ENCODE measurements around the gene MOB3B. TPM values are rescaled to one million over a fixed set of nuclear protein-coding genes. Genes with fewer than 3 reads are reported as not detected.

The MOB3B gene
- total and polyA plus RNA-seq, 2 of the 13 experiments (the other 11 are each of a cell fraction or from before 2014, with no cell fraction given), result 0.03 to 0.09 TPM

- Histone ChIP-seq H3K4me3 (replicated peaks in 1 of 3; ENCODE audit: insufficient read depth in 1 of 3, low read depth in 2 of 3, low read length in 3 of 3) (no peak overlapping the region), H3K4me1 (ENCODE audit: insufficient read depth, low read length) (no peaks in the 10 kb centered on the region), H4K20me1 (ENCODE audit: insufficient read depth, low read length) (no peaks in the 10 kb centered on the region), H3K9me3 (ENCODE audit: low read length) (no peaks in the 10 kb centered on the region), H3K4me2 (ENCODE audit: low read depth, low read length) (no peak overlapping the region), H3K36me3 (replicated peaks in 1 of 2; ENCODE audit: control insufficient read depth in 1 of 2, insufficient read depth in 2 of 2, low read length in 2 of 2) (no peaks in the 10 kb centered on the region), H3K27ac (ENCODE audit: extremely low read length, insufficient read depth, low read length) (no peak overlapping the region), H2AFZ (ENCODE audit: low read length) (no peak overlapping the region), H3K27me3 (ENCODE audit: control insufficient read depth in 1 of 2, insufficient read depth in 2 of 2, low read length in 2 of 2) (0 out of 5 replicates have a peak, but pooled peaks cover 0 to 2% of the 10 kb centered on the region in 2 experiments), H3K79me2 (ENCODE audit: insufficient read depth, low read length) (no peaks in the 10 kb centered on the region), H3K9ac (ENCODE audit: insufficient read depth, low read depth, low read length) (no peak overlapping the region)
- in situ Hi-C loops (cut with HindIII; ENCODE audit: extremely low pct_ligation_motif_present, low pct_unique_long_range_greater_than_20kb) (no loop called here), intact Hi-C loops (cut with micrococcal nuclease; ENCODE audit: unreplicated experiment) (no loop called here)
- CTCF ChIA-PET (ENCODE audit: low intra/inter-chr PET ratio, low total read pairs), result no interaction called here
- DNase-seq (ENCODE audit: low spot score) (no peak), ATAC-seq (no peak), FAIRE-seq (no peak)
- 32% methylated on average over 5 of the region's 5 CpGs for WGBS (ENCODE audit: low lambda C conversion rate)
- TF ChIP-seq MATR3 (CRISPR knock-in tag; IDR thresholded peaks at IDR 0.05), result no peak
- no peak for TF ChIP-seq TOE1 (CRISPR knock-in tag; IDR thresholded peaks at IDR 0.05)
- no peak for TF ChIP-seq EHMT2 (IDR thresholded peaks at IDR 0.05; ENCODE audit: borderline replicate concordance, low read depth, low read length)
- TF ChIP-seq, protein P1, sequence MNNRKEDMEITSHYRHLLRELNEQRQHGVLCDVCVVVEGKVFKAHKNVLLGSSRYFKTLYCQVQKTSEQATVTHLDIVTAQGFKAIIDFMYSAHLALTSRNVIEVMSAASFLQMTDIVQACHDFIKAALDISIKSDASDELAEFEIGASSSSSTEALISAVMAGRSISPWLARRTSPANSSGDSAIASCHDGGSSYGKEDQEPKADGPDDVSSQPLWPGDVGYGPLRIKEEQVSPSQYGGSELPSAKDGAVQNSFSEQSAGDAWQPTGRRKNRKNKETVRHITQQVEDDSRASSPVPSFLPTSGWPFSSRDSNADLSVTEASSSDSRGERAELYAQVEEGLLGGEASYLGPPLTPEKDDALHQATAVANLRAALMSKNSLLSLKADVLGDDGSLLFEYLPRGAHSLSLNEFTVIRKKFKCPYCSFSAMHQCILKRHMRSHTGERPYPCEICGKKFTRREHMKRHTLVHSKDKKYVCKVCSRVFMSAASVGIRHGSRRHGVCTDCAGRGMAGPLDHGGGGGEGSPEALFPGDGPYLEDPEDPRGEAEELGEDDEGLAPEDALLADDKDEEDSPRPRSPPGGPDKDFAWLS (CRISPR knock-in tag; IDR thresholded peaks at IDR 0.05; ENCODE audit: borderline replicate concordance), result no peak
- TF ChIP-seq KAT8 (CRISPR knock-in tag; IDR thresholded peaks at IDR 0.05), result no peak
- TF ChIP-seq ZNF558 (CRISPR knock-in tag; IDR thresholded peaks at IDR 0.05; ENCODE audit: borderline replicate concordance), result no peak
- POLR2A ChIA-PET, result no interaction called here
- no TSS peak for BruUV-seq (replicated peaks)
Observed at GRCh38 chr9:27352457-27353165, 177.0 kb downstream of the MOB3B start.

DNA sequence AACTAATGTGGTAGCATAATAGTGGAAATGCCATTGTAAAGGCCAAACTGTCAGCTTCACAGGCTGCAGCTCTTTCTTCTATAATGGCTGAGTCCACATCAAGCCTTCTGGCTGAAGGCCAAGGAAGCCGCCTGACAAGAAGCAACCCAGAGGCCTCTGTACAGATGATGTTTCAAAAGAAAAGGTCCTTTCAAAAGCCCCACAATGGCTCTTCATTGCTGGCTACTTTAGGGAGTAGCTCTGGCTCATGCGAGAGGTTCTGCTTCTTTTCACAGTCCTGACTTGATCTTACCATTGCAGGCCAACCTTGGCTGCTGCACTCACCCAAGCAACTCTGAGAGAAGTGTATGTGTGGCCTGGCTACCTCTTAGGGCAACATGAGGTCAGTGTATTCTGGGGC, 178.2 kb downstream of the MOB3B start:
- Histone ChIP-seq H2AFZ (ENCODE audit: low read length) (no peak overlapping the region), H3K4me3 (replicated peaks in 1 of 3; ENCODE audit: insufficient read depth in 1 of 3, low read depth in 2 of 3, low read length in 3 of 3) (no peak overlapping the region), H3K79me2 (ENCODE audit: insufficient read depth, low read length) (no peaks in the 10 kb centered on the region), H3K4me2 (ENCODE audit: low read depth, low read length) (no peak overlapping the region), H3K36me3 (replicated peaks in 1 of 2; ENCODE audit: control insufficient read depth in 1 of 2, insufficient read depth in 2 of 2, low read length in 2 of 2) (no peaks in the 10 kb centered on the region), H3K27me3 (ENCODE audit: control insufficient read depth in 1 of 2, insufficient read depth in 2 of 2, low read length in 2 of 2) (0 out of 5 replicates have a peak, but pooled peaks cover 0 to 2% of the 10 kb centered on the region in 2 experiments), H3K9ac (ENCODE audit: insufficient read depth, low read depth, low read length) (no peak overlapping the region), H4K20me1 (ENCODE audit: insufficient read depth, low read length) (no peaks in the 10 kb centered on the region), H3K27ac (ENCODE audit: extremely low read length, insufficient read depth, low read length) (no peak overlapping the region), H3K4me1 (ENCODE audit: insufficient read depth, low read length) (no peaks in the 10 kb centered on the region), H3K9me3 (ENCODE audit: low read length) (no peaks in the 10 kb centered on the region)
- WGBS (ENCODE audit: low lambda C conversion rate), result 0% methylated on average over 1 of the region's 2 CpGs
- DNase-seq (ENCODE audit: low spot score), result no peak
- POLR2A ChIA-PET, result no interaction called here
- in situ Hi-C loops (cut with HindIII; ENCODE audit: extremely low pct_ligation_motif_present, low pct_unique_long_range_greater_than_20kb) (no loop called here), intact Hi-C loops (cut with micrococcal nuclease; ENCODE audit: unreplicated experiment) (no loop called here)
- no peak for ATAC-seq
- CTCF ChIA-PET (ENCODE audit: low intra/inter-chr PET ratio, low total read pairs), result no interaction called here
- FAIRE-seq, result no peak
- no TSS peak for BruUV-seq (replicated peaks)
- TF ChIP-seq MEIS1 (CRISPR knock-in tag; IDR thresholded peaks at IDR 0.05; ENCODE audit: borderline replicate concordance) (no peak), ZNF34 (CRISPR knock-in tag; IDR thresholded peaks at IDR 0.05; ENCODE audit: borderline replicate concordance) (no peak), ZNF354B (CRISPR knock-in tag; IDR thresholded peaks at IDR 0.05) (no peak), ZNF672 (CRISPR knock-in tag; IDR thresholded peaks at IDR 0.05) (no peak), ZFP41 (CRISPR knock-in tag; IDR thresholded peaks at IDR 0.05; ENCODE audit: borderline replicate concordance) (no peak), ZNF674 (CRISPR knock-in tag; IDR thresholded peaks at IDR 0.05; ENCODE audit: low read depth) (no peak), ZNF841 (CRISPR knock-in tag; IDR thresholded peaks at IDR 0.05; ENCODE audit: borderline replicate concordance) (no peak), CHD2 (IDR thresholded peaks at IDR 0.05; ENCODE audit: low read depth, low read length) (no peak), SOX6 (IDR thresholded peaks at IDR 0.05) (no peak), SOX6 (CRISPR knock-in tag; IDR thresholded peaks at IDR 0.05) (no peak), ZNF546 (CRISPR knock-in tag; conservative IDR thresholded peaks at IDR 0.05) (no peak)
- TF ChIP-seq, protein P2, sequence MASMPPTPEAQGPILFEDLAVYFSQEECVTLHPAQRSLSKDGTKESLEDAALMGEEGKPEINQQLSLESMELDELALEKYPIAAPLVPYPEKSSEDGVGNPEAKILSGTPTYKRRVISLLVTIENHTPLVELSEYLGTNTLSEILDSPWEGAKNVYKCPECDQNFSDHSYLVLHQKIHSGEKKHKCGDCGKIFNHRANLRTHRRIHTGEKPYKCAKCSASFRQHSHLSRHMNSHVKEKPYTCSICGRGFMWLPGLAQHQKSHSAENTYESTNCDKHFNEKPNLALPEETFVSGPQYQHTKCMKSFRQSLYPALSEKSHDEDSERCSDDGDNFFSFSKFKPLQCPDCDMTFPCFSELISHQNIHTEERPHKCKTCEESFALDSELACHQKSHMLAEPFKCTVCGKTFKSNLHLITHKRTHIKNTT (CRISPR knock-in tag; IDR thresholded peaks at IDR 0.05), result no peak

Data from HepG2 (cell line).